K562 (cell line): ENCODE data around the gene TARBP2. TPM values are rescaled to one million over a fixed set of nuclear protein-coding genes. Genes with fewer than 3 reads are reported as not detected.

ENCODE experiments used
- ATF2 ChIP-seq: sonication (generic); formaldehyde crosslinking; IDR thresholded peaks from 2 replicates; pipeline ENCODE4 v1.8.1; 2022; ENCODE audit warnings: missing genetic modification reagents
- CHCHD3 ChIP-seq: fragments of 250-450 bp; sonication (Bioruptor Pico); IDR thresholded peaks from 2 replicates; pipeline ENCODE4 v2.1.2; 2022; ENCODE audit warnings: mild to moderate bottlenecking
- CHD7 ChIP-seq: fragments of 200-600 bp; sonication (generic); IDR thresholded peaks from one replicate; pipeline ENCODE4 v1.6.1; 2012; ENCODE audit warnings: mild to moderate bottlenecking, low read depth, low read length, inconsistent platforms
- GABPB1 ChIP-seq: sonication (generic); formaldehyde crosslinking; IDR thresholded peaks from 2 replicates; pipeline ENCODE4 v1.8.0; 2022; ENCODE audit warnings: mild to moderate bottlenecking, missing genetic modification reagents
- HMG20A ChIP-seq: fragments of 450-650 bp; formaldehyde crosslinking; conservative IDR thresholded peaks from 2 replicates; pipeline ENCODE4 v1.4.0; 2020; ENCODE audit warnings: mild to moderate bottlenecking, mixed read lengths
- NFRKB ChIP-seq: fragments of 450-650 bp; IDR thresholded peaks from 2 replicates; pipeline ENCODE4 v1.6.1; 2016; ENCODE audit warnings: low read depth
- TOE1 ChIP-seq, 2 experiments: fragments of 450-650 bp in 1 of 2; sonication (generic) in 1 of 2; formaldehyde crosslinking in 1 of 2; IDR thresholded peaks; 2 replicates each; pipeline versions ENCODE4 v1.7.1 to v1.8.0; 2016 to 2022; ENCODE audit warnings: borderline replicate concordance in 2 of 2, mild to moderate bottlenecking in 2 of 2, antibody characterized with exemption in 1 of 2, inconsistent platforms in 1 of 2, low read depth in 1 of 2, missing genetic modification reagents in 1 of 2, moderate library complexity in 1 of 2
- YY1 ChIP-seq, 3 experiments: IDR thresholded peaks; 2 replicates each; pipeline ENCODE4 v1.6.1; 2011; ENCODE audit warnings: low read length in 2 of 3, mild to moderate bottlenecking in 2 of 3, moderate library complexity in 2 of 3, borderline replicate concordance in 1 of 3, control low read depth in 1 of 3, low read depth in 1 of 3; ENCODE audit not compliant: insufficient read depth in 3 of 3, insufficient replicate concordance in 2 of 3, control insufficient read depth in 1 of 3, insufficient read length in 1 of 3; ENCODE audit errors: extremely low read depth in 1 of 3
- ZBTB9 ChIP-seq: fragments of 450-650 bp; formaldehyde crosslinking; IDR thresholded peaks from 2 replicates; pipeline ENCODE4 v1.4.0; 2020; ENCODE audit warnings: mild to moderate bottlenecking, moderate library complexity
- ZNF384 ChIP-seq: IDR thresholded peaks from 2 replicates; pipeline ENCODE4 v1.6.1; 2012; ENCODE audit warnings: low read depth, low read length, improper control_type of control experiment
- ZNF445 ChIP-seq: fragments of 250-450 bp; sonication (Bioruptor Pico); IDR thresholded peaks from 2 replicates; pipeline ENCODE4 v1.4.0; 2020; ENCODE audit warnings: low read depth, mild to moderate bottlenecking, moderate library complexity
- polyA plus RNA-seq, 8 experiments: library from polyadenylated mRNA; depleted of rRNA in 4 of 8; stranded (reverse) in 5 of 8; unstranded in 3 of 8; fragments of >200 nt; fragmentation: Nextera tagmentation in 2 of 8; fragmentation: Illumina TruSeq in 1 of 8; extraction: Ambion mirVana in 2 of 8; extraction: Trizol in 1 of 8; gene quantifications; 2 replicates each; pipeline versions ENCODE4 v1.2.1 to v1.2.3, GENCODE V29; 2011 to 2014; ENCODE audit warnings: inconsistent platforms in 1 of 8, missing spikeins in 1 of 8
- total RNA-seq, 7 experiments: library from RNA; depleted of rRNA in 6 of 7; stranded (reverse); fragments of >200 nt in 6 of 7; fragmentation: Illumina TruSeq in 2 of 7; extraction: Trizol in 2 of 7; gene quantifications; 2 replicates each; pipeline versions ENCODE4 v1.2.1 to v1.2.3, GENCODE V29; 2011 to 2021; ENCODE audit warnings: low replicate concordance in 1 of 7

TARBP2 gene
- total and polyA plus RNA-seq, 9 of the 15 experiments (the other 6 are each of a cell fraction or from before 2014, with no cell fraction given), result 5.6 to 69.0 (median 44.6) TPM

- TF ChIP-seq TOE1 (IDR thresholded peaks at IDR 0.05; ENCODE audit: borderline replicate concordance) (no peak), TOE1 (CRISPR knock-in tag; IDR thresholded peaks at IDR 0.05; ENCODE audit: borderline replicate concordance, low read depth) (no peak), ATF2 (CRISPR knock-in tag) (no peak), ZBTB9 (no peak; the same call in 1 of the 2 replicates), ZNF384 (no peak), ZNF445 (CRISPR knock-in tag) (no peak), YY1 (IDR thresholded peaks at IDR 0.05; ENCODE audit: borderline replicate concordance in 1 of 3, control insufficient read depth in 1 of 3, extremely low read depth in 1 of 3, insufficient read depth in 3 of 3, insufficient read length in 1 of 3, insufficient replicate concordance in 2 of 3, low read depth in 1 of 3, low read length in 2 of 3) (no peak), GABPB1 (CRISPR knock-in tag) (no peak), HMG20A (CRISPR knock-in tag) (no peak), CHCHD3 (no peak), CHD7 (no peak), NFRKB (0 out of 2 replicates have a peak, but pooled peaks have one; percentile 16)
Measured at GRCh38 chr12:53501615-53502181, 615 bp downstream of the TARBP2 start (continued).
